T-cell (primary cell): ENCODE results near the gene CDCA8. TPM values are rescaled to one million over a fixed set of nuclear protein-coding genes. Genes with fewer than 3 reads are reported as not detected.
A peak's percentile ranks its signal among the peaks of the same experiment; 100 is the strongest.

Source experiments
- ATAC-seq, 4 experiments: fragments of 200-7000 bp in 3 of 4; fragments of 150-1000 bp in 1 of 4; cut with Tn5 transposase; replicated peaks in 1 of 4; 1 replicate in 3 of 4; 2 replicates in 1 of 4; pipeline ENCODE4 v1.10.0; 2021; ENCODE audit warnings: moderate library complexity in 3 of 4, mild to moderate bottlenecking in 2 of 4, moderate number of reproducible peaks in 1 of 4
- CTCF ChIA-PET, 2 donors: fragments of 300-600 bp; sonication (Branson Sonifier 250); formaldehyde crosslinking; loops; one replicate each; lab custom pipeline; 2022; ENCODE audit warnings: antibody characterized with exemption in 2 of 2; lab: Charles Lee
- POLR2A ChIA-PET, 2 donors: fragments of 300-600 bp; sonication (Branson Sonifier 250); formaldehyde crosslinking; loops; one replicate each; lab custom pipeline; 2022; ENCODE audit warnings: antibody characterized with exemption in 2 of 2; lab: Charles Lee
- DNase-seq, 35 experiments: peaks; one replicate each; pipeline versions ENCODE4 v3.0.0 to v3.0.0-alpha.2; 2013 to 2023
- H3K27ac ChIP-seq: one replicate; pipeline ENCODE4 v1.5.1; 2013; ENCODE audit warnings: low read length
- H3K27me3 ChIP-seq, 2 experiments: replicated peaks in 1 of 2; 1 replicate in 1 of 2; 2 replicates in 1 of 2; pipeline versions ENCODE4 v1.6.1 to v1.7.0; 2013; ENCODE audit warnings: low read length in 1 of 2, mixed read lengths in 1 of 2; ENCODE audit not compliant: control insufficient read depth in 2 of 2, insufficient read depth in 2 of 2; ENCODE audit errors: extremely low read depth in 1 of 2
- H3K36me3 ChIP-seq, 2 donors: 1 replicate in 1 of 2; 2 replicates in 1 of 2; pipeline versions ENCODE4 v1.6.1 to v1.7.0; 2013; ENCODE audit warnings: low read length in 1 of 2; ENCODE audit not compliant: control insufficient read depth in 2 of 2, insufficient read depth in 1 of 2; ENCODE audit errors: extremely low read depth in 1 of 2
- H3K4me1 ChIP-seq, 2 experiments: 1 replicate in 1 of 2; 2 replicates in 1 of 2; pipeline versions ENCODE4 v1.6.1 to v1.7.0; 2013; ENCODE audit warnings: low read length in 2 of 2, mixed read lengths in 1 of 2; ENCODE audit not compliant: insufficient read depth in 2 of 2, control insufficient read depth in 1 of 2; ENCODE audit errors: extremely low read depth in 1 of 2
- H3K4me3 ChIP-seq, 2 donors: 1 replicate in 1 of 2; 2 replicates in 1 of 2; pipeline versions ENCODE4 v1.5.1 to v1.7.0; 2013; ENCODE audit warnings: mild to moderate bottlenecking in 2 of 2, low read length in 1 of 2, moderate library complexity in 1 of 2; ENCODE audit not compliant: control insufficient read depth in 1 of 2; ENCODE audit errors: extremely low read depth in 1 of 2
- H3K9me3 ChIP-seq: 2 replicates; pipeline ENCODE4 v1.7.0; 2013
- H3K27ac Mint-ChIP-seq, 2 donors: one replicate each; pipeline ENCODE4 v1.8.0; 2020 to 2021; ENCODE audit warnings: mild to moderate bottlenecking in 2 of 2, mixed read lengths in 2 of 2
- H3K27me3 Mint-ChIP-seq, 2 donors: one replicate each; pipeline ENCODE4 v1.8.0; 2021 to 2022; ENCODE audit warnings: mixed read lengths in 2 of 2
- H3K36me3 Mint-ChIP-seq: one replicate; pipeline ENCODE4 v1.8.0; 2021; ENCODE audit warnings: mixed read lengths
- H3K4me1 Mint-ChIP-seq, 3 donors: one replicate each; pipeline ENCODE4 v1.8.0; 2020 to 2022; ENCODE audit warnings: mixed read lengths in 3 of 3, mild to moderate bottlenecking in 1 of 3
- H3K4me3 Mint-ChIP-seq, 3 donors: one replicate each; pipeline ENCODE4 v1.8.0; 2020 to 2022; ENCODE audit warnings: mild to moderate bottlenecking in 3 of 3, mixed read lengths in 3 of 3, moderate library complexity in 3 of 3
- H3K9me3 Mint-ChIP-seq, 3 donors: one replicate each; pipeline ENCODE4 v1.8.0; 2020 to 2022; ENCODE audit warnings: mixed read lengths in 3 of 3
- WGBS: methylation state at CpG from one replicate; pipeline ENCODE4 v1.1.5; 2013; ENCODE audit warnings: missing lambda C conversion rate; ENCODE audit not compliant: insufficient coverage; 5-methylcytosine and 5-hydroxymethylcytosine counted together
- total RNA-seq, 35 experiments: library from RNA in 6 of 35; stranded (reverse) in 6 of 35; fragments of 120-200 nt in 1 of 35; gene quantifications; one replicate each; pipeline versions ENCODE4 v1.2.1 to v1.2.4 and lab custom pipeline; 2013 to 2026

Gene CDCA8
- 1 to 10 TPM in 4 of 5 donors, under 1 TPM in 1; 0.84 to 1.8 (median 1.3) TPM for total RNA-seq
- 0.63 TPM for total RNA-seq (2013)
- 0.46 to 19.7 (median 1.3) reads per million in 29 experiments for total RNA-seq (lab: John Stamatoyannopoulos, UW)

- Mint-ChIP-seq H3K36me3 (peaks cover 7% of the 10 kb centered on the region), H3K9me3 (no peaks in the 10 kb centered on the region), H3K27me3 (no peaks in the 10 kb centered on the region), H3K4me1 (peaks cover 38 to 44% (median 42%) of the 10 kb centered on the region in 3 donors), H3K4me3 (peak within 1 kb of the TSS; percentile 95 to 99 (median 96)), H3K27ac (peak within 1 kb of the TSS; percentile 93)
- Histone ChIP-seq H3K4me1 (peaks cover 15 to 35% of the 10 kb centered on the region in 2 experiments), H3K27ac (peak within 1 kb of the TSS; percentile 35), H3K9me3 (no peaks in the 10 kb centered on the region), H3K4me3 (peak within 1 kb of the TSS; percentile 81 to 82), H3K36me3 (peaks cover 0 to 7% of the 10 kb centered on the region in 2 donors), H3K27me3 (no peaks in the 10 kb centered on the region)
- POLR2A ChIA-PET: no interaction called here
- WGBS: under 1% methylated on average over 52 of the region's 54 CpGs
- CTCF ChIA-PET: interaction anchor here in 1 of 2 donors (0.6 to 1.5 kb wide), 7 partner anchors 90 to 259 kb away, joined by 3 to 5 read pairs (median 3); partner anchors contain the start of gene MTF1
- ATAC-seq (peak; percentile 88 to 96 (median 93)), DNase-seq (peak; percentile 95 to 99 (median 98))
These were observed at the start of gene CDCA8 for GRCh38 chr1:37692078-37692833. Gene CDCA8 (plus strand): TSS chr1:37692516. CDS start chr1:37692691, 175 bp downstream.

DNA sequence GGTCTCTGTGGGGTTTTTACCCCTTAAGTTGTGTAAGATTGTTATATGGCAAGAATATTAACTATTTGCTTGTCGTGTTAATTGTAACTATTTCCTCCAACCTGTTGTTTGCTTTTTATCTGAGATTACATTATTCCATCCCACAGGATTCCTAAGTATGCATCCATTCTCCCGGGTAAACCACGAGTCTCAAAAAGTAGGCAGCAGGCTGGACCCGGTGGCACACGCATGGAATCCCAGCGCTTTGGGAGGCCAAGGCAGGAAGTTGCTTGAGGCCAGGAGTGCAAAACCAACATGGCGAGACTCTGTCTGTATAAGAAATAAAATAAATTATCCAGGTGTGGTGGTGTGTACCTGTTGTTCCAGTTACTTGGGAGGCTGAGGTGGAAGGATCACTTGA lies 45.0 kb upstream of the CDCA8 start:
- Histone ChIP-seq H3K4me1 (no peaks in the 10 kb centered on the region), H3K36me3 (no peaks in the 10 kb centered on the region), H3K27ac (no peak overlapping the region), H3K4me3 (no peak overlapping the region), H3K27me3 (peaks cover 0 to 30% of the 10 kb centered on the region in 2 experiments), H3K9me3 (no peaks in the 10 kb centered on the region)
- DNase-seq (no peak), ATAC-seq (no peak)
- Mint-ChIP-seq H3K4me3 (no peak overlapping the region), H3K36me3 (no peaks in the 10 kb centered on the region), H3K4me1 (no peaks in the 10 kb centered on the region), H3K27me3 (peaks cover 10 to 23% of the 10 kb centered on the region in 2 donors), H3K9me3 (no peaks in the 10 kb centered on the region), H3K27ac (no peak overlapping the region)
- POLR2A ChIA-PET: no interaction called here
- CTCF ChIA-PET: no interaction called here
- no CpG with 5 or more reads among the region's 7 CpGs for WGBS

GRCh38 chr1:37650173-37650572 lies 42.1 kb upstream of the CDCA8 start:
- WGBS: 82% methylated on average over 3 of the region's 5 CpGs
- H3K27ac Mint-ChIP-seq: no peak overlapping the region
- ATAC-seq (no peak), DNase-seq (no peak)
- Histone ChIP-seq H3K9me3 (no peaks in the 10 kb centered on the region), H3K27ac (no peak overlapping the region), H3K4me1 (no peaks in the 10 kb centered on the region), H3K36me3 (no peaks in the 10 kb centered on the region), H3K4me3 (no peak overlapping the region), H3K27me3 (peaks cover 0 to 21% of the 10 kb centered on the region in 2 experiments)
- ChIA-PET CTCF (no interaction called here), POLR2A (no interaction called here)
- no peaks in the 10 kb centered on the region for H3K36me3 Mint-ChIP-seq
- H3K27me3 Mint-ChIP-seq: peaks cover 3 to 9% of the 10 kb centered on the region in 2 donors
- H3K4me3 Mint-ChIP-seq: no peak overlapping the region
- no peaks in the 10 kb centered on the region for H3K4me1 Mint-ChIP-seq
- H3K9me3 Mint-ChIP-seq: no peaks in the 10 kb centered on the region

- peaks cover 3 to 9% of the 10 kb centered on the region in 2 donors for H3K27me3 Mint-ChIP-seq
- 20% methylated on average over 1 of the region's 5 CpGs for WGBS
- no peaks in the 10 kb centered on the region for H3K36me3 Mint-ChIP-seq
- no peaks in the 10 kb centered on the region for H3K9me3 Mint-ChIP-seq
- H3K9me3 ChIP-seq: no peaks in the 10 kb centered on the region
- H3K4me3 ChIP-seq: no peak overlapping the region
- peaks cover 0 to 21% of the 10 kb centered on the region in 2 experiments for H3K27me3 ChIP-seq
- no peak for DNase-seq
- H3K36me3 ChIP-seq: no peaks in the 10 kb centered on the region
- no peaks in the 10 kb centered on the region for H3K4me1 Mint-ChIP-seq
- H3K27ac ChIP-seq: no peak overlapping the region
- CTCF ChIA-PET: no interaction called here
- no peak for ATAC-seq
- H3K4me1 ChIP-seq: no peaks in the 10 kb centered on the region
- no peak overlapping the region for H3K4me3 Mint-ChIP-seq
- POLR2A ChIA-PET: no interaction called here
- no peak overlapping the region for H3K27ac Mint-ChIP-seq
These were observed 41.6 kb upstream of the CDCA8 start for GRCh38 chr1:37650721-37651120.

GRCh38 chr1:37651803-37652202 lies 40.5 kb upstream of the CDCA8 start:
- Histone ChIP-seq H3K27ac (no peak overlapping the region), H3K4me3 (no peak overlapping the region), H3K27me3 (peaks cover 0 to 12% of the 10 kb centered on the region in 2 experiments), H3K36me3 (no peaks in the 10 kb centered on the region), H3K4me1 (no peaks in the 10 kb centered on the region), H3K9me3 (no peaks in the 10 kb centered on the region)
- no peak for ATAC-seq
- H3K4me3 Mint-ChIP-seq: no peak overlapping the region
- 68% methylated on average over 4 of the region's 10 CpGs for WGBS
- H3K9me3 Mint-ChIP-seq: no peaks in the 10 kb centered on the region
- H3K27ac Mint-ChIP-seq: no peak overlapping the region
- H3K36me3 Mint-ChIP-seq: no peaks in the 10 kb centered on the region
- no peaks in the 10 kb centered on the region for H3K4me1 Mint-ChIP-seq
- CTCF ChIA-PET: no interaction called here
- H3K27me3 Mint-ChIP-seq: peaks cover 3 to 6% of the 10 kb centered on the region in 2 donors
- POLR2A ChIA-PET: no interaction called here
- DNase-seq: no peak

DNA sequence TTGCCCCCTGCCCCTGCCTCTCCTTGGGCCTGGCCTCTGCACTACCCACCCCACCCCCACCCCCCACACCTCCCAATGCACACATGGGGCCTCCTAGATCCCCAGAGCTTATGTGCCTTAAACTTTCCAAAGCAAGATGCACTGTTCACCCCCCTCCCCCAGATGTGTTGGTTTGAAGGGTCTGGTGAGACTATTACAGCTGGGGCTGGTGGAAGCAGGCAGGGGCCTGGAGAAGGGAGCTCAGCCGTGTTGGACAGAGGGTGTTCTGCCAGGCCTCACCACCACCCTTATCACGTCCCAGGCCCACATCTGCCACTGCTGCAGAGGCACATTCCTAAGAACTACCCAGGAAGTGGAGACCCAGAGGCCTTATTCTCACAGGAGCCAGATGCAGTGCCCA lies 39.3 kb upstream of the CDCA8 start:
- Histone ChIP-seq H3K27me3 (peaks cover 0 to 19% of the 10 kb centered on the region in 2 experiments), H3K4me1 (no peaks in the 10 kb centered on the region), H3K27ac (no peak overlapping the region), H3K4me3 (no peak overlapping the region), H3K36me3 (no peaks in the 10 kb centered on the region), H3K9me3 (no peaks in the 10 kb centered on the region)
- H3K4me1 Mint-ChIP-seq: no peaks in the 10 kb centered on the region
- no peak for ATAC-seq
- POLR2A ChIA-PET: interaction anchor here in 1 of 2 donors (0.6 kb wide), 1 partner anchor 32 kb away, joined by 5 read pairs; no protein-coding TSS in a partner anchor
- no peak overlapping the region for H3K4me3 Mint-ChIP-seq
- H3K36me3 Mint-ChIP-seq: no peaks in the 10 kb centered on the region
- H3K27ac Mint-ChIP-seq: no peak overlapping the region
- CTCF ChIA-PET: no interaction called here
- WGBS: no CpG with 5 or more reads among the region's 2 CpGs
- no peak for DNase-seq
- no peaks in the 10 kb centered on the region for H3K9me3 Mint-ChIP-seq
- peaks cover 6% of the 10 kb centered on the region in 2 donors for H3K27me3 Mint-ChIP-seq
